Measurements from ENCODE around the gene PLTP. TPM values are rescaled to one million over a fixed set of nuclear protein-coding genes. Genes with fewer than 3 reads are reported as not detected.
A peak's percentile ranks its signal among the peaks of the same experiment; 100 is the strongest.

PLTP gene
- total RNA-seq, 1 experiment from 2014 or later, result 62.5 TPM

GRCh38 chr20:45918182-45918737 is 6.3 kb upstream of the PLTP start:
- no peak overlapping the region for H3K18ac ChIP-seq (ENCODE audit: insufficient read length, low read depth, low read length)
- Mint-ChIP-seq H3K4me3 (no peak overlapping the region), H3K27me3 (ENCODE audit: low read depth) (peaks cover 6% of the 10 kb centered on the region), H3K9me3 (no peaks in the 10 kb centered on the region), H3K36me3 (ENCODE audit: insufficient read depth in 1 of 3, low read depth in 3 of 3) (no peaks in the 10 kb centered on the region), H3K4me1 (peaks cover 7 to 13% of the 10 kb centered on the region in 2 experiments; a peak in 3 of 4 replicates), H3K27ac (0 out of 7 replicates have a peak overlapping the region, but pooled peaks of 1 of the 3 experiments have one; percentile 49)
- H2BK20ac ChIP-seq (ENCODE audit: low read depth, low read length, poor library complexity, severe bottlenecking), result no peak overlapping the region
- no peaks in the 10 kb centered on the region for H3K27me3 ChIP-seq (ENCODE audit: insufficient read depth, low read length)
- no peak overlapping the region for H3T11ph ChIP-seq (ENCODE audit: low read length)
- no peak overlapping the region for H3K56ac ChIP-seq (ENCODE audit: insufficient read length, low read depth, low read length)
- no peaks in the 10 kb centered on the region for H3K23me2 ChIP-seq (ENCODE audit: insufficient read length, low read depth, low read length, poor library complexity, severe bottlenecking)
- no peak overlapping the region for H2BK120ac ChIP-seq (ENCODE audit: low read depth, low read length, poor library complexity, severe bottlenecking)
- H2AK5ac ChIP-seq (ENCODE audit: insufficient read length, low read length), result no peak overlapping the region
- no peak for DNase-seq
- no peak overlapping the region for H2BK15ac ChIP-seq (ENCODE audit: low read depth, low read length)
- H3K23ac ChIP-seq (ENCODE audit: insufficient read length, low read depth, low read length), result no peak overlapping the region
- H2BK12ac ChIP-seq (ENCODE audit: insufficient read length, low read depth, low read length), result no peak overlapping the region
- H4K8ac ChIP-seq (replicated peaks; ENCODE audit: insufficient read length, low read depth, low read length), result no peak overlapping the region
- no peaks in the 10 kb centered on the region for H3K4me1 ChIP-seq (ENCODE audit: insufficient read depth, low read length)
- no peak overlapping the region for H3K14ac ChIP-seq (ENCODE audit: insufficient read depth, low read length)
- no peak overlapping the region for H3K4ac ChIP-seq (ENCODE audit: low read depth, low read length)
- no peaks in the 10 kb centered on the region for H3K79me1 ChIP-seq (ENCODE audit: insufficient read depth, low read depth, low read length, poor library complexity, severe bottlenecking)
- H3K79me2 ChIP-seq (ENCODE audit: insufficient read depth, low read length), result no peaks in the 10 kb centered on the region
- TF ChIP-seq, protein P1, sequence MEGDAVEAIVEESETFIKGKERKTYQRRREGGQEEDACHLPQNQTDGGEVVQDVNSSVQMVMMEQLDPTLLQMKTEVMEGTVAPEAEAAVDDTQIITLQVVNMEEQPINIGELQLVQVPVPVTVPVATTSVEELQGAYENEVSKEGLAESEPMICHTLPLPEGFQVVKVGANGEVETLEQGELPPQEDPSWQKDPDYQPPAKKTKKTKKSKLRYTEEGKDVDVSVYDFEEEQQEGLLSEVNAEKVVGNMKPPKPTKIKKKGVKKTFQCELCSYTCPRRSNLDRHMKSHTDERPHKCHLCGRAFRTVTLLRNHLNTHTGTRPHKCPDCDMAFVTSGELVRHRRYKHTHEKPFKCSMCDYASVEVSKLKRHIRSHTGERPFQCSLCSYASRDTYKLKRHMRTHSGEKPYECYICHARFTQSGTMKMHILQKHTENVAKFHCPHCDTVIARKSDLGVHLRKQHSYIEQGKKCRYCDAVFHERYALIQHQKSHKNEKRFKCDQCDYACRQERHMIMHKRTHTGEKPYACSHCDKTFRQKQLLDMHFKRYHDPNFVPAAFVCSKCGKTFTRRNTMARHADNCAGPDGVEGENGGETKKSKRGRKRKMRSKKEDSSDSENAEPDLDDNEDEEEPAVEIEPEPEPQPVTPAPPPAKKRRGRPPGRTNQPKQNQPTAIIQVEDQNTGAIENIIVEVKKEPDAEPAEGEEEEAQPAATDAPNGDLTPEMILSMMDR (conservative IDR thresholded peaks at IDR 0.05), result no peak
- no peaks in the 10 kb centered on the region for H3K9me3 ChIP-seq (ENCODE audit: control insufficient read depth, low read depth, low read length)
- H3K9ac ChIP-seq (ENCODE audit: extremely low read depth, insufficient read length, low read length), result no peak overlapping the region
- H3K4me2 ChIP-seq (ENCODE audit: insufficient read depth, insufficient read length, low read length), result no peak overlapping the region
- H4K20me1 ChIP-seq (ENCODE audit: control insufficient read depth, insufficient read depth, insufficient read length), result no peaks in the 10 kb centered on the region
- no peak overlapping the region for H2AFZ ChIP-seq (ENCODE audit: low read length)
- WGBS (ENCODE audit: extremely low coverage, insufficient read length, low lambda C conversion rate), result no CpG with 5 or more reads among the region's 5 CpGs
- no peak overlapping the region for H3K27ac ChIP-seq (ENCODE audit: insufficient read length, low read depth, low read length)
- H4K5ac ChIP-seq (ENCODE audit: insufficient read length, low read depth, low read length), result no peak overlapping the region
- H2BK5ac ChIP-seq (ENCODE audit: insufficient read length, low read length), result no peak overlapping the region
- H4K91ac ChIP-seq (ENCODE audit: insufficient read length, low read depth, low read length), result no peak overlapping the region
